Liver (tissue), 9 donors: ENCODE measurements around the gene PIP4K2C. TPM values are rescaled to one million over a fixed set of nuclear protein-coding genes. Genes with fewer than 3 reads are reported as not detected.

ENCODE experiments used
- DNase-seq: peaks from one replicate; pipeline ENCODE4 v3.0.0-alpha.2; 2017; ENCODE audit warnings: low spot score
- H3K27ac ChIP-seq, 2 donors: one replicate each; pipeline ENCODE4 v1.7.0; 2013; ENCODE audit warnings: inconsistent platforms in 2 of 2, low read length in 2 of 2, control low read depth in 1 of 2, low read depth in 1 of 2, mild to moderate bottlenecking in 1 of 2
- H3K27me3 ChIP-seq, 4 donors: one replicate each; pipeline versions ENCODE4 v1.6.1 to v1.7.0; 2013; ENCODE audit warnings: low read length in 3 of 4, inconsistent platforms in 1 of 4, mild to moderate bottlenecking in 1 of 4, moderate library complexity in 1 of 4; ENCODE audit not compliant: control insufficient read depth in 4 of 4, insufficient read depth in 4 of 4
- H3K36me3 ChIP-seq, 4 donors: one replicate each; pipeline versions ENCODE4 v1.6.1 to v1.7.0; 2013; ENCODE audit warnings: low read length in 3 of 4, mild to moderate bottlenecking in 3 of 4, low read depth in 1 of 4, moderate library complexity in 1 of 4; ENCODE audit not compliant: control insufficient read depth in 4 of 4, insufficient read depth in 3 of 4
- H3K4me1 ChIP-seq, 4 donors: one replicate each; pipeline versions ENCODE4 v1.6.1 to v1.7.0; 2013; ENCODE audit warnings: low read length in 3 of 4, mild to moderate bottlenecking in 3 of 4, moderate library complexity in 1 of 4; ENCODE audit not compliant: control insufficient read depth in 4 of 4, insufficient read depth in 4 of 4
- H3K4me3 ChIP-seq, 3 donors: one replicate each; pipeline versions ENCODE4 v1.6.1 to v1.7.0; 2013; ENCODE audit warnings: low read length in 3 of 3, control low read depth in 1 of 3, low read depth in 1 of 3, mild to moderate bottlenecking in 1 of 3
- H3K9ac ChIP-seq, 2 donors: one replicate each; pipeline ENCODE4 v1.7.0; 2013; ENCODE audit warnings: low read length in 2 of 2, mild to moderate bottlenecking in 2 of 2, moderate library complexity in 2 of 2, control low read depth in 1 of 2, low read depth in 1 of 2
- H3K9me3 ChIP-seq, 4 donors: one replicate each; pipeline versions ENCODE4 v1.6.1 to v1.7.0; 2013; ENCODE audit warnings: low read length in 3 of 4; ENCODE audit not compliant: control insufficient read depth in 4 of 4
- EGR1 ChIP-seq, 2 donors: IDR thresholded peaks; 2 replicates each; pipeline ENCODE4 v1.6.1; 2016 to 2018; ENCODE audit warnings: antibody characterized with exemption in 2 of 2, low read depth in 2 of 2
- FOXA1 ChIP-seq: IDR thresholded peaks from 2 replicates; pipeline ENCODE4 v1.6.1; 2016; ENCODE audit warnings: antibody characterized with exemption
- FOXA2 ChIP-seq: IDR thresholded peaks from 2 replicates; pipeline ENCODE4 v1.6.1; 2016; ENCODE audit warnings: antibody characterized with exemption
- GABPA ChIP-seq, 2 donors: IDR thresholded peaks in 1 of 2; conservative IDR thresholded peaks in 1 of 2; 2 replicates each; pipeline ENCODE4 v1.6.1; 2016; ENCODE audit warnings: antibody characterized with exemption in 2 of 2, mild to moderate bottlenecking in 1 of 2, moderate library complexity in 1 of 2
- HNF4G ChIP-seq: IDR thresholded peaks from 2 replicates; pipeline ENCODE4 v1.6.1; 2016; ENCODE audit warnings: antibody characterized with exemption
- JUND ChIP-seq, 2 donors: IDR thresholded peaks; 2 replicates each; pipeline ENCODE4 v1.6.1; 2016; ENCODE audit warnings: antibody characterized with exemption in 2 of 2
- NR2F2 ChIP-seq: IDR thresholded peaks from 2 replicates; pipeline ENCODE4 v1.6.1; 2016; ENCODE audit warnings: antibody characterized with exemption
- RAD21 ChIP-seq, 2 donors: IDR thresholded peaks; 2 replicates each; pipeline ENCODE4 v1.6.1; 2016; ENCODE audit warnings: antibody characterized with exemption in 2 of 2, mild to moderate bottlenecking in 2 of 2
- TAF1 ChIP-seq: conservative IDR thresholded peaks from 2 replicates; pipeline ENCODE4 v1.6.1; 2016; ENCODE audit warnings: antibody characterized with exemption, mild to moderate bottlenecking
- WGBS: extraction: QIAGEN DNeasy Blood & Tissue Kit; methylation state at CpG from one replicate; pipeline ENCODE4 v1.1.7; 2013; 5-methylcytosine and 5-hydroxymethylcytosine counted together
- polyA plus RNA-seq, 2 donors: library from polyadenylated mRNA; stranded (reverse) in 1 of 2; unstranded in 1 of 2; fragments of 200-250 nt in 1 of 2; fragments of >200 nt in 1 of 2; fragmentation: Nextera tagmentation in 1 of 2; extraction: Ambion mirVana in 1 of 2; gene quantifications; one replicate each; pipeline versions ENCODE4 v1.2.1 to v1.2.3, GENCODE V29; 2013 to 2015
- total RNA-seq, 2 donors: library from RNA; depleted of rRNA; stranded (reverse); fragments of >200 nt; gene quantifications; one replicate each; pipeline ENCODE4 v1.2.3, GENCODE V29; 2014
- TF ChIP-seq, protein P1 (sequence below): IDR thresholded peaks from 2 replicates; pipeline ENCODE4 v1.6.1; 2016; ENCODE audit warnings: antibody characterized with exemption
- TF ChIP-seq, protein P2 (sequence below): fragments of 150-350 bp; IDR thresholded peaks from 2 replicates; pipeline ENCODE4 v1.5.1; 2017; ENCODE audit warnings: improper control_type of control experiment, low read depth, low read length; ENCODE audit not compliant: missing input control
- TF ChIP-seq, protein P3 (sequence below): IDR thresholded peaks from 2 replicates; pipeline ENCODE4 v1.6.1; 2016; ENCODE audit warnings: antibody characterized with exemption, mild to moderate bottlenecking
- donor health status: healthy.
- donor health status: healthy.
- donor health status: healthy.
- donor health status: healthy.
- donor health status: healthy.

PIP4K2C gene
- total and polyA plus RNA-seq, 4 donors, result 6.5 to 11.9 (median 9.4) TPM

- H3K4me3 ChIP-seq, result peak overlapping the region in 1 of 3 donors; percentile 39
- H3K4me1 ChIP-seq, result peaks cover 4 to 18% (median 12%) of the 10 kb centered on the region in 4 donors
- H3K36me3 ChIP-seq, result no peaks in the 10 kb centered on the region
- WGBS, result 4% methylated on average over 42 of the region's 42 CpGs
- TF ChIP-seq FOXA1, result no peak
- TF ChIP-seq HNF4G, result no peak
- TF ChIP-seq, protein P1, sequence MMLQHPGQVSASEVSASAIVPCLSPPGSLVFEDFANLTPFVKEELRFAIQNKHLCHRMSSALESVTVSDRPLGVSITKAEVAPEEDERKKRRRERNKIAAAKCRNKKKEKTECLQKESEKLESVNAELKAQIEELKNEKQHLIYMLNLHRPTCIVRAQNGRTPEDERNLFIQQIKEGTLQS, result no peak
- no peaks in the 10 kb centered on the region for H3K9me3 ChIP-seq
- no peak for DNase-seq
- peaks cover 0 to 28% (median 6%) of the 10 kb centered on the region in 4 donors for H3K27me3 ChIP-seq
- no peak overlapping the region for H3K27ac ChIP-seq
- H3K9ac ChIP-seq, result no peak overlapping the region
Observed at GRCh38 chr12:57620936-57621496, 30.0 kb downstream of the PIP4K2C start.

GRCh38 chr12:57621497-57622292 lies 30.7 kb downstream of the PIP4K2C start:
- Histone ChIP-seq H3K27ac (no peak overlapping the region), H3K4me3 (peak overlapping the region in 2 of 3 donors; percentile 39 to 48), H3K27me3 (peaks cover 0 to 28% (median 9%) of the 10 kb centered on the region in 4 donors), H3K9me3 (no peaks in the 10 kb centered on the region), H3K4me1 (peaks cover 4 to 18% (median 12%) of the 10 kb centered on the region in 4 donors), H3K36me3 (no peaks in the 10 kb centered on the region), H3K9ac (no peak overlapping the region)
- TF ChIP-seq, protein P2, sequence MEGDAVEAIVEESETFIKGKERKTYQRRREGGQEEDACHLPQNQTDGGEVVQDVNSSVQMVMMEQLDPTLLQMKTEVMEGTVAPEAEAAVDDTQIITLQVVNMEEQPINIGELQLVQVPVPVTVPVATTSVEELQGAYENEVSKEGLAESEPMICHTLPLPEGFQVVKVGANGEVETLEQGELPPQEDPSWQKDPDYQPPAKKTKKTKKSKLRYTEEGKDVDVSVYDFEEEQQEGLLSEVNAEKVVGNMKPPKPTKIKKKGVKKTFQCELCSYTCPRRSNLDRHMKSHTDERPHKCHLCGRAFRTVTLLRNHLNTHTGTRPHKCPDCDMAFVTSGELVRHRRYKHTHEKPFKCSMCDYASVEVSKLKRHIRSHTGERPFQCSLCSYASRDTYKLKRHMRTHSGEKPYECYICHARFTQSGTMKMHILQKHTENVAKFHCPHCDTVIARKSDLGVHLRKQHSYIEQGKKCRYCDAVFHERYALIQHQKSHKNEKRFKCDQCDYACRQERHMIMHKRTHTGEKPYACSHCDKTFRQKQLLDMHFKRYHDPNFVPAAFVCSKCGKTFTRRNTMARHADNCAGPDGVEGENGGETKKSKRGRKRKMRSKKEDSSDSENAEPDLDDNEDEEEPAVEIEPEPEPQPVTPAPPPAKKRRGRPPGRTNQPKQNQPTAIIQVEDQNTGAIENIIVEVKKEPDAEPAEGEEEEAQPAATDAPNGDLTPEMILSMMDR, result peak; percentile 73
- TF ChIP-seq FOXA1, result no peak
- no peak for TF ChIP-seq JUND (IDR thresholded peaks at IDR 0.05)
- TF ChIP-seq RAD21 (IDR thresholded peaks at IDR 0.05), result peak; percentile 70 to 83
- no peak for TF ChIP-seq EGR1 (IDR thresholded peaks at IDR 0.05; ENCODE audit: low read depth in 2 of 2)
- TF ChIP-seq, protein P1, result no peak
- TF ChIP-seq TAF1, result no peak
- TF ChIP-seq FOXA2, result no peak
- TF ChIP-seq GABPA (IDR thresholded peaks at IDR 0.05 in 1 of 2, conservative IDR thresholded peaks at IDR 0.05 in 1 of 2), result no peak
- no peak for TF ChIP-seq NR2F2
- TF ChIP-seq, protein P3, sequence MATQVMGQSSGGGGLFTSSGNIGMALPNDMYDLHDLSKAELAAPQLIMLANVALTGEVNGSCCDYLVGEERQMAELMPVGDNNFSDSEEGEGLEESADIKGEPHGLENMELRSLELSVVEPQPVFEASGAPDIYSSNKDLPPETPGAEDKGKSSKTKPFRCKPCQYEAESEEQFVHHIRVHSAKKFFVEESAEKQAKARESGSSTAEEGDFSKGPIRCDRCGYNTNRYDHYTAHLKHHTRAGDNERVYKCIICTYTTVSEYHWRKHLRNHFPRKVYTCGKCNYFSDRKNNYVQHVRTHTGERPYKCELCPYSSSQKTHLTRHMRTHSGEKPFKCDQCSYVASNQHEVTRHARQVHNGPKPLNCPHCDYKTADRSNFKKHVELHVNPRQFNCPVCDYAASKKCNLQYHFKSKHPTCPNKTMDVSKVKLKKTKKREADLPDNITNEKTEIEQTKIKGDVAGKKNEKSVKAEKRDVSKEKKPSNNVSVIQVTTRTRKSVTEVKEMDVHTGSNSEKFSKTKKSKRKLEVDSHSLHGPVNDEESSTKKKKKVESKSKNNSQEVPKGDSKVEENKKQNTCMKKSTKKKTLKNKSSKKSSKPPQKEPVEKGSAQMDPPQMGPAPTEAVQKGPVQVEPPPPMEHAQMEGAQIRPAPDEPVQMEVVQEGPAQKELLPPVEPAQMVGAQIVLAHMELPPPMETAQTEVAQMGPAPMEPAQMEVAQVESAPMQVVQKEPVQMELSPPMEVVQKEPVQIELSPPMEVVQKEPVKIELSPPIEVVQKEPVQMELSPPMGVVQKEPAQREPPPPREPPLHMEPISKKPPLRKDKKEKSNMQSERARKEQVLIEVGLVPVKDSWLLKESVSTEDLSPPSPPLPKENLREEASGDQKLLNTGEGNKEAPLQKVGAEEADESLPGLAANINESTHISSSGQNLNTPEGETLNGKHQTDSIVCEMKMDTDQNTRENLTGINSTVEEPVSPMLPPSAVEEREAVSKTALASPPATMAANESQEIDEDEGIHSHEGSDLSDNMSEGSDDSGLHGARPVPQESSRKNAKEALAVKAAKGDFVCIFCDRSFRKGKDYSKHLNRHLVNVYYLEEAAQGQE, result no peak
- TF ChIP-seq HNF4G, result no peak
- DNase-seq, result peak; percentile 66
- WGBS, result 2% methylated on average over 49 of the region's 49 CpGs
